Measurements from ENCODE around the gene C17orf107. TPM values are rescaled to one million over a fixed set of nuclear protein-coding genes. Genes with fewer than 3 reads are reported as not detected.

The C17orf107 gene
- total and polyA plus RNA-seq, 5 donors from 2014 or later = 1.1 to 45.6 (median 1.3) TPM

GRCh38 chr17:4880857-4881256 lies 18.5 kb upstream of the C17orf107 start:
- Mint-ChIP-seq H3K4me1 (peaks cover 0 to 9% (median 2%) of the 10 kb centered on the region in 4 donors), H3K27ac (no peak overlapping the region), H3K4me3 (no peak overlapping the region), H3K27me3 (no peaks in the 10 kb centered on the region), H3K9me3 (no peaks in the 10 kb centered on the region), H3K36me3 (peaks cover 6% of the 10 kb centered on the region)
- no peak overlapping the region for H3K27ac ChIP-seq (ENCODE audit: insufficient read depth, low read length, poor library complexity, severe bottlenecking)
- no peaks in the 10 kb centered on the region for H3K9me3 ChIP-seq (ENCODE audit: control insufficient read depth in 2 of 2, low read length in 2 of 2)
- no peaks in the 10 kb centered on the region for H3K27me3 ChIP-seq (ENCODE audit: control insufficient read depth, insufficient read depth, low read length)
- no peak overlapping the region for H3K4me3 ChIP-seq (ENCODE audit: low read depth, low read length)
- peaks cover 40% of the 10 kb centered on the region for H3K36me3 ChIP-seq (ENCODE audit: control insufficient read depth, insufficient read depth, low read length)
- no peak for ATAC-seq (ENCODE audit: low read depth in 2 of 2)
- no peaks in the 10 kb centered on the region for H3K4me1 ChIP-seq (ENCODE audit: control insufficient read depth, insufficient read depth, low read length, poor library complexity, severe bottlenecking)
- no peak for DNase-seq

- ATAC-seq (ENCODE audit: low read depth in 2 of 2) (peak; percentile 71 to 80), DNase-seq (peak; percentile 36 to 70 (median 64))
- Mint-ChIP-seq H3K27ac (peak overlapping the region in 1 of 3 donors; percentile 55), H3K9me3 (no peaks in the 10 kb centered on the region), H3K4me3 (no peak overlapping the region), H3K36me3 (peaks cover 14% of the 10 kb centered on the region), H3K27me3 (no peaks in the 10 kb centered on the region), H3K4me1 (peaks cover 0 to 5% (median 2%) of the 10 kb centered on the region in 4 donors)
- Histone ChIP-seq H3K4me1 (ENCODE audit: control insufficient read depth, insufficient read depth, low read length, poor library complexity, severe bottlenecking) (no peaks in the 10 kb centered on the region), H3K36me3 (ENCODE audit: control insufficient read depth, insufficient read depth, low read length) (peaks cover 49% of the 10 kb centered on the region), H3K27ac (ENCODE audit: insufficient read depth, low read length, poor library complexity, severe bottlenecking) (no peak overlapping the region), H3K9me3 (ENCODE audit: control insufficient read depth in 2 of 2, low read length in 2 of 2) (no peaks in the 10 kb centered on the region), H3K4me3 (ENCODE audit: low read depth, low read length) (no peak overlapping the region), H3K27me3 (ENCODE audit: control insufficient read depth, insufficient read depth, low read length) (no peaks in the 10 kb centered on the region)
These were observed 17.4 kb upstream of the C17orf107 start for GRCh38 chr17:4881761-4882555.

- H3K27ac Mint-ChIP-seq = no peak overlapping the region
- peaks cover 25% of the 10 kb centered on the region for H3K36me3 Mint-ChIP-seq
- peaks cover 45% of the 10 kb centered on the region for H3K36me3 ChIP-seq (ENCODE audit: control insufficient read depth, insufficient read depth, low read length)
These were observed 14.8 kb upstream of the C17orf107 start for GRCh38 chr17:4884489-4884888.

GRCh38 chr17:4886830-4887229 lies 12.5 kb upstream of the C17orf107 start:
- H3K4me3 ChIP-seq (ENCODE audit: low read depth, low read length) = no peak overlapping the region
- H3K27ac ChIP-seq (ENCODE audit: insufficient read depth, low read length, poor library complexity, severe bottlenecking) = no peak overlapping the region
- H3K36me3 Mint-ChIP-seq = peaks cover 25% of the 10 kb centered on the region
- H3K27ac Mint-ChIP-seq = no peak overlapping the region
- H3K4me1 Mint-ChIP-seq = peaks cover 0 to 5% (median 2%) of the 10 kb centered on the region in 4 donors
- no peaks in the 10 kb centered on the region for H3K4me1 ChIP-seq (ENCODE audit: control insufficient read depth, insufficient read depth, low read length, poor library complexity, severe bottlenecking)
- no peaks in the 10 kb centered on the region for H3K27me3 Mint-ChIP-seq
- no peak for ATAC-seq (ENCODE audit: low read depth in 2 of 2)
- peaks cover 59% of the 10 kb centered on the region for H3K36me3 ChIP-seq (ENCODE audit: control insufficient read depth, insufficient read depth, low read length)
- DNase-seq = no peak
- no peaks in the 10 kb centered on the region for H3K27me3 ChIP-seq (ENCODE audit: control insufficient read depth, insufficient read depth, low read length)
- no peaks in the 10 kb centered on the region for H3K9me3 Mint-ChIP-seq
- H3K9me3 ChIP-seq (ENCODE audit: control insufficient read depth in 2 of 2, low read length in 2 of 2) = no peaks in the 10 kb centered on the region
- H3K4me3 Mint-ChIP-seq = no peak overlapping the region

More at GRCh38 chr17:4884489-4884888, 14.8 kb upstream of the C17orf107 start:
- ATAC-seq (ENCODE audit: low read depth in 2 of 2) = no peak
- H3K4me1 Mint-ChIP-seq = peaks cover 0 to 6% (median 4%) of the 10 kb centered on the region in 4 donors
- H3K4me3 Mint-ChIP-seq = no peak overlapping the region
- Histone ChIP-seq H3K9me3 (ENCODE audit: control insufficient read depth in 2 of 2, low read length in 2 of 2) (no peaks in the 10 kb centered on the region), H3K27ac (ENCODE audit: insufficient read depth, low read length, poor library complexity, severe bottlenecking) (no peak overlapping the region), H3K27me3 (ENCODE audit: control insufficient read depth, insufficient read depth, low read length) (no peaks in the 10 kb centered on the region), H3K4me1 (ENCODE audit: control insufficient read depth, insufficient read depth, low read length, poor library complexity, severe bottlenecking) (no peaks in the 10 kb centered on the region), H3K4me3 (ENCODE audit: low read depth, low read length) (no peak overlapping the region)
- DNase-seq = no peak
- H3K27me3 Mint-ChIP-seq = no peaks in the 10 kb centered on the region
- no peaks in the 10 kb centered on the region for H3K9me3 Mint-ChIP-seq

GRCh38 chr17:4887581-4887980 lies 11.8 kb upstream of the C17orf107 start:
- no peaks in the 10 kb centered on the region for H3K9me3 Mint-ChIP-seq
- Histone ChIP-seq H3K36me3 (ENCODE audit: control insufficient read depth, insufficient read depth, low read length) (peaks cover 59% of the 10 kb centered on the region), H3K4me1 (ENCODE audit: control insufficient read depth, insufficient read depth, low read length, poor library complexity, severe bottlenecking) (no peaks in the 10 kb centered on the region), H3K27ac (ENCODE audit: insufficient read depth, low read length, poor library complexity, severe bottlenecking) (no peak overlapping the region), H3K4me3 (ENCODE audit: low read depth, low read length) (no peak overlapping the region), H3K27me3 (ENCODE audit: control insufficient read depth, insufficient read depth, low read length) (no peaks in the 10 kb centered on the region), H3K9me3 (ENCODE audit: control insufficient read depth in 2 of 2, low read length in 2 of 2) (no peaks in the 10 kb centered on the region)
- no peak overlapping the region for H3K27ac Mint-ChIP-seq
- H3K27me3 Mint-ChIP-seq = no peaks in the 10 kb centered on the region
- ATAC-seq (ENCODE audit: low read depth in 2 of 2) = no peak
- H3K36me3 Mint-ChIP-seq = peaks cover 25% of the 10 kb centered on the region
- DNase-seq = no peak
- peaks cover 0 to 4% (median 1%) of the 10 kb centered on the region in 4 donors for H3K4me1 Mint-ChIP-seq
- H3K4me3 Mint-ChIP-seq = no peak overlapping the region

- Histone ChIP-seq H3K4me1 (ENCODE audit: control insufficient read depth, insufficient read depth, low read length, poor library complexity, severe bottlenecking) (no peaks in the 10 kb centered on the region), H3K27ac (ENCODE audit: insufficient read depth, low read length, poor library complexity, severe bottlenecking) (no peak overlapping the region), H3K9me3 (ENCODE audit: control insufficient read depth in 2 of 2, low read length in 2 of 2) (no peaks in the 10 kb centered on the region), H3K4me3 (ENCODE audit: low read depth, low read length) (no peak overlapping the region), H3K27me3 (ENCODE audit: control insufficient read depth, insufficient read depth, low read length) (no peaks in the 10 kb centered on the region), H3K36me3 (ENCODE audit: control insufficient read depth, insufficient read depth, low read length) (peaks cover 61% of the 10 kb centered on the region)
- no peak overlapping the region for H3K4me3 Mint-ChIP-seq
- no peak for ATAC-seq (ENCODE audit: low read depth in 2 of 2)
- H3K36me3 Mint-ChIP-seq = peaks cover 24% of the 10 kb centered on the region
- H3K27ac Mint-ChIP-seq = no peak overlapping the region
- H3K27me3 Mint-ChIP-seq = no peaks in the 10 kb centered on the region
- DNase-seq = no peak
- H3K4me1 Mint-ChIP-seq = peaks cover 0 to 4% (median 1%) of the 10 kb centered on the region in 4 donors
- no peaks in the 10 kb centered on the region for H3K9me3 Mint-ChIP-seq
These were observed 7.6 kb upstream of the C17orf107 start for GRCh38 chr17:4891411-4892410.

- Histone ChIP-seq H3K4me3 (ENCODE audit: low read depth, low read length) (no peak overlapping the region), H3K27me3 (ENCODE audit: control insufficient read depth, insufficient read depth, low read length) (no peaks in the 10 kb centered on the region), H3K9me3 (ENCODE audit: control insufficient read depth in 2 of 2, low read length in 2 of 2) (no peaks in the 10 kb centered on the region), H3K36me3 (ENCODE audit: control insufficient read depth, insufficient read depth, low read length) (peaks cover 60% of the 10 kb centered on the region), H3K27ac (ENCODE audit: insufficient read depth, low read length, poor library complexity, severe bottlenecking) (no peak overlapping the region), H3K4me1 (ENCODE audit: control insufficient read depth, insufficient read depth, low read length, poor library complexity, severe bottlenecking) (no peaks in the 10 kb centered on the region)
- DNase-seq = no peak
- Mint-ChIP-seq H3K27me3 (no peaks in the 10 kb centered on the region), H3K36me3 (peaks cover 15% of the 10 kb centered on the region), H3K4me3 (no peak overlapping the region), H3K27ac (peak overlapping the region in 1 of 3 donors; percentile 69), H3K9me3 (no peaks in the 10 kb centered on the region), H3K4me1 (peaks cover 0 to 4% (median 1%) of the 10 kb centered on the region in 4 donors)
- no peak for ATAC-seq (ENCODE audit: low read depth in 2 of 2)
These were observed 6.7 kb upstream of the C17orf107 start for GRCh38 chr17:4892499-4893221.
